GM12891 (cell line): ENCODE measurements around the gene MICALL2.

Source experiments
- PAX5 ChIP-seq: IDR thresholded peaks from 2 replicates; pipeline ENCODE4 v1.6.1; 2011; ENCODE audit warnings: low read length, moderate library complexity, mild to moderate bottlenecking; ENCODE audit not compliant: insufficient read depth, severe bottlenecking
- POLR2A ChIP-seq: IDR thresholded peaks from 2 replicates; pipeline ENCODE4 v1.6.1; 2011; ENCODE audit warnings: low read depth, low read length, control low read depth
- POLR2AphosphoS5 ChIP-seq: IDR thresholded peaks from 2 replicates; pipeline ENCODE4 v1.6.1; 2011; ENCODE audit warnings: low read depth, low read length, control low read depth
- POU2F2 ChIP-seq: IDR thresholded peaks from 2 replicates; pipeline ENCODE4 v1.6.1; 2011; ENCODE audit warnings: low read depth, mild to moderate bottlenecking, control low read depth, low read length, moderate library complexity
- SPI1 ChIP-seq: IDR thresholded peaks from 2 replicates; pipeline ENCODE4 v1.6.1; 2011; ENCODE audit warnings: low read depth, low read length, control low read depth
- TAF1 ChIP-seq: IDR thresholded peaks from 2 replicates; pipeline ENCODE4 v1.6.1; 2011; ENCODE audit warnings: low read depth, low read length, control low read depth

DNA sequence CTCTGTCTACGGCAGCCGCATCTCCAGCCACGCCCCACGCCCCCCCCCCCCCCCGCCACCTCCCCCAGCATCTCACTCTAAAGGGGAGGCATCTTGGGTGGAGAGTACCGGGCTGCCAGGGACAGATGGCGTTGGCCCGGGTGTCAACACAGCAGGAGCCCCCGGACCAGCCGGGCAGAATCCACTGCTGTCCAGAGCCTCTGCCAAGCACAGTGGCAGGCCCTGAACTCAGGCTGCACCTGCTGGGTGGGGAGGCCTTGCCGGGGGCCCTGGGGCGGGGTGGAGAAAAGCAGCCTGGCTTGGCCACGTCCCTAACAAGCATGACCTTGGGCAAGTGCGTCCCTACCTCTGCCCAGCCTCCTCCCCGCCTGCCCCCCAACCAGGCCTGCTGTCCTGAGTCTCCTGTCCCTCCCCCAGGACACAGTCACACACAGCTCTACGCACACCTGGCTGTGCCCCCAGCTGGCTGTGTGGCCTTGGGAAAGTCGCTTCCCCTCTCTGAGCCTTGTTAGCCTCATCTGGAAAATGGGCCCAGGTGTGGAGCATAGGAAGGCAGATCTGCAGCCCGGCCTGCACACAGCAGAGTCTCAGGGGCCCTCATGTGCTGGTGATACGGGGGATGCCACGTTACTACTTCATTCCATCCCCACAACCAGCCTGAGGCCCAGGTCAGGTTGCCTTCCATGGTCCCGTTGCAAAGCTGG lies 45.2 kb downstream of the MICALL2 start:
- TF ChIP-seq POLR2A (no peak), TAF1 (no peak), POU2F2 (no peak), POLR2AphosphoS5 (no peak), SPI1 (no peak), PAX5 (no peak)
